ENCODE measurements around the gene NIT2.
"Not testable (repeated sequence)": the region's sequence is repeated elsewhere in the genome, so short reads cannot be mapped to it uniquely, and the experiment has no call there.

NIT2 gene

GRCh38 chr3:100334488-100335351 lies at the start of gene NIT2:
NIT2 (plus strand) TSS chr3:100334757; CDS start chr3:100334792, 35 bp downstream.
- DNase-seq = peak; percentile 82

- no peak for DNase-seq
Measured at GRCh38 chr3:100288288-100288894, 46.2 kb upstream of the NIT2 start.

GRCh38 chr3:100289339-100289738 lies 45.2 kb upstream of the NIT2 start:
- DNase-seq = peak; percentile 33

GRCh38 chr3:100295089-100295488 lies 39.5 kb upstream of the NIT2 start:
- DNase-seq = no peak

GRCh38 chr3:100297784-100298183 lies 36.8 kb upstream of the NIT2 start:
- no peak for DNase-seq

- DNase-seq = peak; percentile 54
Measured at GRCh38 chr3:100299016-100299415, 35.5 kb upstream of the NIT2 start.

- DNase-seq = no peak
Measured at GRCh38 chr3:100306695-100307094, 27.9 kb upstream of the NIT2 start.

- no peak for DNase-seq
Measured at GRCh38 chr3:100310355-100310965, 24.1 kb upstream of the NIT2 start.

GRCh38 chr3:100311011-100311410 lies 23.5 kb upstream of the NIT2 start:
- no peak for DNase-seq

- DNase-seq = peak; percentile 67
Measured at GRCh38 chr3:100316641-100317069, 17.9 kb upstream of the NIT2 start.

GRCh38 chr3:100317912-100318311 lies 16.6 kb upstream of the NIT2 start:
- DNase-seq = peak; percentile 15

- DNase-seq = no peak
Measured at GRCh38 chr3:100319951-100320350, 14.6 kb upstream of the NIT2 start.

- no peak for DNase-seq
Measured at GRCh38 chr3:100324044-100324443, 10.5 kb upstream of the NIT2 start.

- no peak for DNase-seq
Measured at GRCh38 chr3:100325827-100326226, 8.7 kb upstream of the NIT2 start.

GRCh38 chr3:100327377-100327776 lies 7.2 kb upstream of the NIT2 start:
- not testable (repeated sequence) for DNase-seq

GRCh38 chr3:100329800-100330489 lies 4.6 kb upstream of the NIT2 start:
- DNase-seq = no peak

GRCh38 chr3:100330651-100331050 lies 3.9 kb upstream of the NIT2 start:
- no peak for DNase-seq

- no peak for DNase-seq
Measured at GRCh38 chr3:100331660-100332059, 2.9 kb upstream of the NIT2 start.

- DNase-seq = no peak
Measured at GRCh38 chr3:100333051-100333450, 1.5 kb upstream of the NIT2 start.

- no peak for DNase-seq
Measured at GRCh38 chr3:100333970-100334487, 528 bp upstream of the NIT2 start.

- DNase-seq = peak; percentile 70
Measured at GRCh38 chr3:100335434-100335833, 877 bp downstream of the NIT2 start.

GRCh38 chr3:100336229-100336628 lies 1.7 kb downstream of the NIT2 start:
- not testable (repeated sequence) for DNase-seq

GRCh38 chr3:100338911-100339310 lies 4.4 kb downstream of the NIT2 start:
- DNase-seq = no peak
